ENCODE data around the gene TRIP13.

The TRIP13 gene

DNA sequence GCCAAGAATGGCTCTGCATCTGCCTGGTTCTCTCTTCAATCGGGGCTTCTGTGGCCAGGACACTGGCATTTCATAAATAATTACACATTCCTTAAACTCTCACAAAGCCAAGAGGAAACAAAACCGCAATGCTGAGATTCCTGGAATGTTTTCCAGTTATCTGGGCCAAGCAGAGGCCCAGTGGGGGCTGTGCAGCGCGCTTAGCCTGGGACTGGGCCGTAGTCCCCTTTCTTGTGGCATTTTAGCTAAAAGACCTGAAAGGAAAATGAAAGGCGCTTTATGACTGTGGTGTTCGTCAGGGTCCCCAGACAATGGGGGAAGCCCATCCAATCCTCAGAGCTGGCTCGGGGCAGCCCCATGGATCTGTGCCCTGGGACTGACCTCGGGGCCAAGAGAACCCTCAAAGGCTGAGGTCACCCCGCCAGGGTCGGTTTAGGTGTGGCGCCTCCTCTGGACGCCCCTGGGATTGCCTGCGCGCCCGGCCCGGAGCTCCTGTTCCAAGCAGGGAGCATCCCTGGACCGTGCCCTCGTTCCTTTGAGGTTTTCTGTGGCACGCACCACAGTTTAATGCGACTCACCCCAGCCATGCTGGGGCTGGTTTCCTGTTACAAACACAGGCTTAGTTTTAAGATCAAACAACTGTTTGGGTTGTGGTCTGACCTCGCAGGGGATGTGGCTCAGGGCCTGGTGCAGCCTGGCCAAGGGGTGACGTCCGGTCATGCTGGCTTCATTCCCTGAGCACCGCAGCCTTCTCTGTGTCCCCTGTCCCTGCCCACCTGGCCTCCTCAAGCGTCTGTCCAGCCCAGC, 64.5 kb downstream of the TRIP13 start:
- no peak for DNase-seq

DNA sequence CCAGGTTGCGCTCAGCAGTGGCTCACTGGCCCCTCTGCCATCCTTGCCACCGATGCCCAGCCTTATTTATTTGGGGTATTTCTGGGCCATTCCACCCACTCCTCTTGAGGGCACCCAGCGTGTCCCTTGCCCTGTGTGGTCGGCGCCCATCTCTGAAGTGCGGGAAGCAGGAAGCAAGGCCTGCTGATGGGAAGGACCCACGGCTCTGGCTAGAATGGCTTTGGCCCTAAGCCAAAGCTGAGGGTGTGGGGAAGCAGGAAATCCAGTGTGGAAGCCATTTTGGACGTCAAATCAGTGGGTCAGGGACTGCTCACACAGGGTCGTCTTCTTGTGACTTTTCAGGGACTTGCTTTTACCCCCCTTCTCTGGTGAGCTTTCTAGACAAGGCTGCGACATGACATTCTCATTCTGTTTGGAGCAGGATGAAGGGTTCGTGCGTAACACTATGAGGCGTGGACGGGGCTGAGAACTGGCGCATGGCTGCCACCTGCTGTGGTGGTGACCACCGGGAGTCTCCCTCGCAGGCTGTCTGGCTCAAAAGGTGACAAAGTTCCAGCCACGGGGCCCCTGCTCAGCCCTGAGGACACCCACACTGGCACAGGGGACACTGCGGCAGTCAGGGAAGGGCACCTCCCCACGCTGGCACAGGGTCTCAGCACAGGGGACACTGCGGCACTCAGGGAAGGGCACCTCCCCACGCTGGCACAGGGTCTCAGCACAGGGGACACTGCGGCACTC, 65.2 kb downstream of the TRIP13 start:
- no peak for DNase-seq

DNA sequence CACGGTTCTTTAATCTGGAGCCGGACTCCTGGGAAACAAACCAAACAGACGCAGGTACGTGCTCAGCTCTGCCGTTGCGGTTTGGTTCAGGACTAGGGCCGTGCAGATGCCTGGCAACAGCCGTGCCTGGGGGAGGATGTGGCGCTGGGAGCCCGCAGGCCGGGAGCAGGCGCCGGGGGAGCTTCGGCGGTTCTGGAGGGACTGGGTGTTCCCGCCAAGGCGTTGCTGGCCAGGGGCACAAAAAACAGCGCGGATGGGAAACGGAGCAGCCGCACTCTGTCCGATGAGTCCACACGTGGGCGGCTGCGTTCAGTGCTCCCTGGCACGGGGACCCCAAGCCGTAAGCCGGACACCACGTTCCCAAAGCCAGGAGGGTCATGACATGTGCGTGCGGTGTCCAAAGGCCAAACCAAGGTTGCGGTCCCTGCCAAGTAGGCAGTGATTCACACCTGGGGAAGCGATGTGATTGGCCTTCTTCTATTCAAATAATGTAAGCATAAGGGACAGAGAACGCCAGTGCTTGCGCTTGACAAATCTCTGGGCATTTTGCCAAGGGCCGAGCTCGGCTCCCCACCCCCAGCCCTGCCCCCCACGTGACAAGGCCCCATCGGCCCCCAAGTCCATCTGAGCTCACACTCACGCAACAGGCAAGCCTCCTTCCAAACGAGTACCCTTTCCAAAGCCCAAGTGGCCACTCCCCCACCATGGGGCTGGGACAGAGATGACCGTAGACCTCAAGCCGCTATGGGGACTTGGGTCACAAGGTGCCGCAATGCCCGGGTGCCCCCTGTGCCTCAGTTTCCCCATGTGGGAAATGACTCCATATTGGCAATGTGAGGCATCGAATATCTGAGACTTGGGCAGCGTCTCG, 66.3 kb downstream of the TRIP13 start:
- no peak for DNase-seq

DNA sequence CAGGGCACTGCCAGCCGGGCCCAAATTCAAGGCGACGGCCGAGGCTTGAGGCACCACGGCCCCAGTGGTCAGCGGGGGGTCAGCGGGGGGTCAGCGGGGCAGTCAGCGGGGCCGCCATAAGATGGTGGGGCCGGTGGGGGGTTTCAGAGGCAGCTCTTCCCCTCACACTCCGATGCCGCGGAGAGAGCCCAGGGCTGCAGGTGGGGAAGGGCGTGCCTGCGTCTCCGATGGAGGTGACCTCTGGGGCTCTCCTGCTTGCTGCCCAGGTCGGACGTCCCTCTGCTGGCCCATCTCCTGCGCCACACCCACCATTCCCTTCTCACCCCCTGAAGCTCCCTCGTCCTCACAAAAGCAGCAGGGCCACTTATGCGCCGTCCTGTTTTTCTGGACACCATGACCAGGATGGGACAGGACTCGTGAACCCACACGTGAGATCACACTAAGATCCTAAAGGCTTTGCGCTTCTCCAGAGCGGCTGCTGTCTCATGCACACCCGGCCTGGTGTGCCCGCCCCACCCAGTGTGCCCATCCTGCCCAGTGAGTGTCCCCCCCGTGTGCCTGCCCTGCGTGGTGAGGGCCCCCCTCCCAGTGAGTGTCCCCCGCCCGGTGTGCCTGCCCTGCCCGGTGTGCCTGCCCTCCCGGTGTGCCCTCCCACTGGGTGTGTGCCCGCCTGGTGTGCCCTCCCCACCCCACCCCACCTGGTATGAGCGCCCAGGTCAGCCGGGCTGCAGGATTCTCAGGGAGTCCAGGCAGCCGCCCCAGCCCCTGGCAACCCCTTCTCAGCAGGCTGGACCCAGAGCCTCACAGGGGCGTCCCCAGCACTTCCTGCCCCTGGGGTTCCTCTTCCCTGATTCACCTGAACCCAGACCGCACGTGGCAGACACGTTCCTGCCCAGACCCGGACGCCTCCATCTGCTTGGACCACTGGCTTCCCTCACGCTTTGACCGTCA, 67.2 kb downstream of the TRIP13 start:
- no peak for DNase-seq

DNA sequence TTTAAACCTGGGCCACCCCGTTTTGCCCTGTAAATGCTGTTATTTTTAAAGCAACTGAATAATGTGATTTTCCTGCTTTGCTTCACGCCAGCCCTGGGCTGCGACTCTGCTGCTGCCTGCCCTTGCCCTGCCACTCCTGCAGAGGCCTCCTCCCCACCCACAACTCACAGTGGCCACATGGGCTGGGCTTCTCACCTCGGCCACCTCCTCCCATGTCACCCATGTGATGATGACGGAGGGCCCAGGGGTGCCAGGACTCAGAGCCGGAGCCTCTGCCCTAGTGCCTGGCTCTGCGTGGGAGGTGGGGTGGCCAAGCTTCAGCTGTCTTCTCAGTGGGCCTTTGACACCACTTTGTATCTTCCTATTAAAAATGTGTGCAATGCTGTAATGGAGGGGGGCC, 67.9 kb downstream of the TRIP13 start:
- DNase-seq: no peak

DNA sequence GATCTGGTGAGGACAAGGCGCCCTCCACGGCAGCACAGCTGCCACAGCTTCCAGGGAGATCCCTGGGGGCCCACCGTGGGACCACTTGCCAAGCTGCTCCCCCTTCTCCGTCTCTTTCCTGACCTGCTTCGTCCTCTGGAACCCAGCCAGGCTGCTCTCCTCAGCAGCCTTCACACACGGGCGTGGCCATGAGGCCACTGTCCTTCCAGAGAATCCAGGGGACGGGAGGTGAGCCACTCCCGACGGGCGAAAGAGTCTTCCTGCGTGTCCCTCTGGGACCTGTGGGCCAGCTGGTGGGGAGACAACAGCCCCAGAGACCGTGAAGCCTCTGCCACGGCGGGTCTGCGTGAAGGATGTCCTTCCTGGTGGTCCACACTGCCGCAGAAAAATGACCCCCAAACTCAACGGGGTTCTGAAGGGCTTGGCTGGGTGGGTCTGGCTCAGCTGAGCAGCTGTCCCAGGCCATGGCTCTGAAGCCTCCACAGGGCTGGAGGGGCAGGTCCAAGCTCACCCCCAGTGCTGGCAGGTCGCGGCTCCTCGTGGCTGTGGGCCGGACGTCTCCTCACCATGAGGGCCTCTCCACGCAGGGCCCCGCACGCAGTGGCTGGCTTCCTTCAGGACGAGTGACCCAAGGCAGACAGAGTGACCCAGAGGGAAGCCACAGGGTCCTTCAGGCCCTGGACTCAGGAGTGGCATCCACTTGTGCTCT, 68.5 kb downstream of the TRIP13 start:
- DNase-seq: no peak

DNA sequence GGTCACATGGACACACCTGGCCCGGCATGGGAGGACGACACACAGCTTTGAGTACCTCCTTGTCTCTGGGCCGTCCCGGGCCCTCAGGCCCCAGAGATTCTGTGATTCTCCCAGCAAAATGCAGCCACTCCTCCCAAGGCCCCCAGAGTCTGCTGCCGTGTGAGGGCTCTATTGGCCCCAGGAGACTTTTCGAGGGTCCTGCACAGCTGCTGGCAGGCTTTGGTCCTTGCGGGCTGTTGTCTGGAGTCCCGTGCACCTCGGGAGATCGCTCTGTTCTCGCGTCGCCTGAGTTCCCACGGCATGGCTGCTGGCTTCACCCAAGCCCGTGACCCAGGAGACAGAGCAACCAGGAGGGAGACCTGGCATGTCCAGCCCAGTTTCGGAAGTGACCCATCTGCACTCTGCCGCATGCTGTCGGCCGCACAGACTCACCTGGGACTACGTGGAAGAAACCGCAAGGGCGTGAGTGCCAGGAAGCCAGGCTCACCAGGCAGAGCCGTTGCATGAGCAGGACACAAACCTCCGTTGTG, 69.1 kb downstream of the TRIP13 start:
- DNase-seq: no peak

DNA sequence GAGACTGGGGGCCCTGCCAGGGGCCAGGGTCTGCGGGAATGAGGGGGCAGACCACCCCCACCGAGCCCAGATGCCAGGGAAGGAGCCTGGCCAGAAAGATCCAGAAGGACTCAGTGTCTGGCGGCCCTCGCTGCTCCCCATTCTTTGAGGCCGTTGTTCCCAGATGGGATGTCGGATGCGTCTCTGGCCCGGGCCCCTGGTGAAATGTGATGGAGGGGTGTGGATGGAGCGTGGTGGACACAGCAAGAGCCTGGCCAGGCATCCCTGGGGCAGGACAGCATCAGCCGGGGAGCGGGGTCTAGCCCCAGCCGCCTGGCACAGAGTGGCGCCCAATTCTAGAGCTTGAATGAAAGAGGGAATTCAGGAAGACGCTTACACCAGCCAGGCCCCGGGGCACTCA, 69.7 kb downstream of the TRIP13 start:
- DNase-seq: no peak

DNA sequence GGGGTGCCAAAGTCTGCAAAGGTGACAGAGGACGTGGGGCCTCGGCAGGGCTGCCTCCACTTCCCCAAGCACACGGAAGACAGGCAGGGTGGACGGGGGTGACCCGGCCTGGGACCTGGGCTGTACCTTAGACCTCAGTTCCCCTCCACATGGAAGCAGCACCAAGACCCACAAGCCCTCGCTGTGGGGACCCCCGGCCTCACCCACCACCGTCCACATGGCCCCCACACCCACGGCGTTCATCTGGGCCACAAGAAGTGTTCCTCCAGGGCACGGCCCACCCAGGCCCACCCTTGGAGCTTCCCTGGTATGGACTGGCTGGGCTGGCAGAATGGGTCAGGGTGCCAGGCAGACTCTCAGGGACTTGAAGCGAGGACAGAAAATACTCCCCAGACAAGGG, 70.1 kb downstream of the TRIP13 start:
- no peak for DNase-seq

DNA sequence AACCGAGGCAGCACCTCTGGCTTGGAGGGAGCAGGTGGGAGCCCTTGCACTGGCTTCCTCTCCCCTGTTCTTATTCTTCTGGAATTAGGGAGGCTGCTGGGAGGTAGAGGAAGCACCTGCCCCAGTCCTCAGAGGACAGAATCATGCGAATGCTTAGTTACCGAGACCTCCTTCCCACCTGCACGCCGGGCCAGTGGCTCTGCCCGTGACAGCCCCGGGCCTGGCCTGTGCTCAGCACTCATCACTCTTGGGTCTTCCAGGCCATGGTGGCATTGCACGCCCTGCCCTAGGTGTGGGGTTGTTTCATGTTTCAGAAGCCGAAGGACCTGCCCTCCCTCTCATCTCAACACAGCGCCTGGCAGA, 70.6 kb downstream of the TRIP13 start:
- DNase-seq: no peak

DNA sequence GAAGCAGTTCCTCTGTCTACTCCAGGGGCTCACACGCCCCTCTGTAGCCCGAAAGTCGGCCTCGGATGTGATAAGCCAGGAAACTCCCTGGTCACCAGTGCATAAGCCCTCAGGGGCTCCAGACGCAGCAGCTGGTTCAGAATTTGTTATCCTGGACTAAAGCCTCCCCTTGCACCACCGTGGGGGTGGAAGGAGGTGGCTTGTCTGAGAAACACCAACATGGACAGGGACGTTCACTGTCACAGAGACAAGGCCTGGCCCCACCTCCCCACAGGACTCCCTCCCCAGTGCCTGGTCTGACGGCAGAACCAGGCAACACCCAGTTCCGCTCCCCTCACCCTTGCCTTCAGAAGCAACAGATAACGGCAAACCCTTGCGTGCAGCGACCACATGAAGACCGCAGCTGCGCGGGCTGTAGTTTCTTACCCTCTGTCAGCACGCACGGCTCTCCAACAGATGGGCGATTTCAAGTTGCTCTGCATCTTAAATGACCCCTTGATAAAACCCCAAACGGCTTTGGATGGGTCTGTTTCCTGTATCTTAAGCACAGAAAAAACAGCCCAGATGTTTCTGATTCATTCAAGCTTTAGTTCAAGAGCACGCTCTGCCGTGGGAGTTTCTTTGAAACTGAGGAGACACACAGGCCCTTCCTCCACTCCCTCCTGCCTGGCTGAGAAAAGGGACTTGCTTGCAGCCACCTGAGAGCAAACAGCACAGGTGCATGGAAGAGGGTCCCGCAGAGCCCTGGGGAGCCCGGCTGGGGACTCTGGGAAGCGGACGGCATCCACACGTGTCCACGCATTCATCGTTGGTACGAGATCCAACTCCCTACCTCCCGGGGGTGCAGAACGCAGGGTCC, 71.2 kb downstream of the TRIP13 start:
- peak; percentile 13 to 18 for DNase-seq

DNA sequence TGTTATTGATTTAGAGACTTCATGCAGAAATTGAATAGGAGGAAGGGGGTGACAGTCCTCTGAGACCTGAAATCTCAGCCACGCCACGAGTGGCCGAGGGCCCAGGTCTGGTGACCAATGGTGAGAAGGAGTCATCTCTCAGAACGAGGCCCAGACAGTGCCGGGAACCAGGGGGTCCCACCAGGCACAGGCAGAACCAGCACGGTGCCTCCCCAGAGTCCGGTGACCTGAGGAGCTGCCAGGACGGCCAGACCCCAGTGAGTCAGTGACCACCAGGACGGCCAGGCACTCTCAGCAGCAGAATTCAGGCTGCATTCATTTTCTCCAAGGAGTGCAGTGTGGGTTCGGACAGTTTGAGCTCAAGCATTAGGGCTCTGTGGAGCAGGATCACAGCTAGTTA, 72.1 kb downstream of the TRIP13 start:
- no peak for DNase-seq

DNA sequence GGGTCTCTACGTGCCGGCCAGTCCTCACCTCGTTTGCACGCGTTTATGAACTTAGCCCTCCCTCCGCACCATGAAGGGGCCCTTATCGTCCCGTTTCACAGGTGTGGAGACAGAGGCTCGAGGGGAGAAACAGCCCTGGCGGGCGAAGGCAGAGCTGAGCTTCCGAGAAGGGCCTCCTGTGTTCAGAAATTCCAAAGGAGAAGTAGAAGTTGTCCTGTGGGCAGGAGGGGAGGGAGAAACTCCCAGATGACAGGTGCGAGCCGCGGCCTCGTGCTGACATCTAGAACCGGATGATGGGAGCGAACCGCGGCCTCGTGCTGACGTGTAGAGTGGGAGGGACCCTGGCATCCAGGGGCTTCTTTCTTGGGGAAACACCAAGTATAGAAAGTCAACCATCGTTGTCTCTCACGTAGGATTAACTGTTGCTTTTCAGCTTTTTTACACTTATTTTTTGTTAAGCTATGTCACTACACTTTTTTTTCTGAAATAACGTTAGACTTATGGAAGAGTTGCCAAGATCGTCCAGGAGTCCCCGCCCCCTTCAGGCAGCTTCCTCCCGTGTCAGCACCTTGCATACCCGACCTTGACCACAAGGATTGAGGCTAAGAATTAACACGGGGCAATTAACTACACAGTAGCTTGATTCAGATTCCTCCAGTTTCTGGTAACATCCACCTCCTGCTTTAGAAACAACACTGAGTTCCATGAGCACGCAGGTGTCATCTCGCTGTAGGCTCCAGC, 73.1 kb downstream of the TRIP13 start:
- DNase-seq: no peak

DNA sequence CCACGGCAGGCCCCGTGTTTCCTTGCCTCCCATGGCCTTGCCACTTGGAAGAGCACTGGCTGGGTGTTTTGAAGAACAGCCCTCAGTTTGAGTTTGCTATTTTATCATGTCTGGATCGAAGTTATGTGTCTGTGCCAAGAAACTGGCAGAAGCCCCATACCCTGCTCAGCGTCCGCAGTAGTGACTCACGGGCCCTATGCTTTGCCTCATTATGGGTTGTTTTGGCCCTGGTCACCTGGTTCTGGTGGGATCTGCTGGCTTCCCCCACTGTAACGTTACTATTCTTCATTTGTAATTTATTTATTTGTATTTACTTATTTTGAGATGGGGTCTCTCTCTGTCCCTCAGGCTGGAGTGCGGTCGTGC, 73.6 kb downstream of the TRIP13 start:
- no peak for DNase-seq

DNA sequence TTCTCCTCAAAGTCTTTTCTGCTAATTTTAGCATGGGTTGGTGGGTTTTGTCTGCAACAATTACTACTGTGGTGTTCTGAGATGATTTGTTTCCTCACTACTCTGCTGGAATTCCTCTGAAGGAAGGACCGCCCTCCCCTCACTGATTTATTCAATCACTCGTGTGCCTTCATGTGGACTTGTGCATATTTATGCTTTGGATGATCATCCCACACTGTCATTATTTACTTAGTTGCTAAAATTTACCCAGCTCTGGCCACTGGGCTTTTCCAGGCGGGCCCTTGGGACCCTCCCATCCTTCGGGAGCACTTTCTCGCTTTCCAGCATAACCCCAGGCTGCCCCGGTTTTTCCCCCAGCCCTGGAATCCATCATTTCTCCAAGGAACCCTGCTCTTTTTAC, 74.3 kb downstream of the TRIP13 start:
- DNase-seq: no peak
